GM19328 (cell line): ENCODE results near the gene NCAM2.

Experiments used
- ATAC-seq: cut with Tn5 transposase; IDR thresholded peaks from one replicate; pipeline ENCODE4 v1.9.1; 2021; ENCODE audit warnings: mild to moderate bottlenecking, moderate library complexity; ENCODE audit not compliant: unreplicated experiment

Gene NCAM2

DNA sequence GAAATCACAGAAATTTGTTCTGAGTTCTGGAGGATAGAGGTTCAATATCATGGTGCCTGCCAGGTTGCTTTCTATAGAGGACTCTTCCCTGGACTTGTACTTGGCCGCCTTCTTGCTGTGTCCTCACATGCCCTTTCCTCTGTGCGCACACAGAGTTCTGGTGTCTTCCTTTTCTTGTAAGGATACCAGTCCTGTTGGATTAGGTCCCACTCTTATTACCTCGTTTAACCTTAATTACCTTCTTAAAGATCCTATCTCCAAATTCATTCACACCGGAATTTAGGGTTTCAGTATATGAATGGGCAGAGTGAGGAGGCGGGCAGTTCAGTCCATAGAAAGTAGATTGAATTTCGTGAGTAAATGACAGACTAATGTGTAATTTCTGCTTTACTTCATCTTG is 413.9 kb downstream of the NCAM2 start:
- no peak for ATAC-seq

DNA sequence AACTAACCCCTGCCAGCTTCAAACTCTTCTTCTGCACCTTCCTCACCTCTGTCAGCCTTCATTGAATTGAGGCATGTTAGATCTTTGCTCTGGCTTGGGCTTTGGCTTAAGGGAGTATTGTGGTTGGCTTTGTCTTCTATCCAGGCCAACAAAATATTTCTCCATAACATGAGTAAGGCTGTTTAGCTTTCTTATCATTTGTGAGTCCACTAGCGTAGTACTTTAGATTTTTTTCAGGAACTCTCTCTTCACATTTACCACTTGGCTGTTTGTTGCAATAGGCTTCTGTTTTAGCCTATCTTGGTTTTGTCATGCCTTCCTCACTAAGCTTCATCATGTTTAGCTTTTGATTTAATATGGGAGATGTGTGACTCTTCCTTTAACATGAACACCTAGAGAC is 417.5 kb downstream of the NCAM2 start:
- ATAC-seq: no peak

- no peak for ATAC-seq
These were observed 436.7 kb downstream of the NCAM2 start for GRCh38 chr21:21434944-21435343.

GRCh38 chr21:21436012-21436534 is 437.9 kb downstream of the NCAM2 start:
- no peak for ATAC-seq

GRCh38 chr21:21439761-21440160 is 441.6 kb downstream of the NCAM2 start:
- no peak for ATAC-seq

DNA sequence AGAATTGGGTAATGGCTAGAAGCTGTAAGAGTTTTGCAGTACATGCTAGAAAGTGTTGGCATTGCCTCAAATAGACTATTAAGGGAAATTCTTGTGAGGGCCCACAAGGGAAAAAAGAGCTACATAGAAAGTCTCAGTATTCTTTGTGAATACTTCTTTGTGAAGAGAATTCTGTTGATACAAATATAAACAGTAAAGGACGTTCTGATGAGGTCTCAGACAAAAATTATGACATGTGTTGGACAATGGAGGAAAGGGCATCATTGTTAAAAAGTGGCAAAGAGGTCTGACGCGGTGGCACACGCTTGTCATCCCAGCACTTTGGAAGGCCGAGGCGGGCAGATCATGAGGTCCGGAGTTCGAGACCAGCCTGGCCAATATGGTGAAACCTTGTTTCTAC is 458.9 kb downstream of the NCAM2 start:
- ATAC-seq: no peak

- ATAC-seq: no peak
These were observed 460.0 kb downstream of the NCAM2 start for GRCh38 chr21:21458124-21458631.

DNA sequence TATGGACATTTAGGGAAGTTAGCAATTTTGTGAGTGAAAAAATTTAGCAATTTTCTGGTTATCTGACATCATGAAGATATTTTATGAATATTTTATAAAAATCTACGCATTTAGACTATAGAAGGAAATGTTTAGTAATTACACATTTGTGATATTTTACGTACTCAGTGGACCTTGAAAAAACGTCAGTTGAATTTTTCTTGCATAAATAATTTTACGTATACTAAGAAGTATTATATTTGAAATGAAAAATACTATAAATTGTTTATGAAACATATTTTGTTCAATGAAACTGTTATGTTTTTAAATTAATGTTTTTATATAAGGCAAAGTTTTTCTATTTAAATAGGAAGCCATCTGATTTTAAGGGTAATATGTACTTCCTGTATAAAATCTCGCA is 462.8 kb downstream of the NCAM2 start:
- no peak for ATAC-seq

GRCh38 chr21:21463456-21463855 is 465.2 kb downstream of the NCAM2 start:
- ATAC-seq: no peak

DNA sequence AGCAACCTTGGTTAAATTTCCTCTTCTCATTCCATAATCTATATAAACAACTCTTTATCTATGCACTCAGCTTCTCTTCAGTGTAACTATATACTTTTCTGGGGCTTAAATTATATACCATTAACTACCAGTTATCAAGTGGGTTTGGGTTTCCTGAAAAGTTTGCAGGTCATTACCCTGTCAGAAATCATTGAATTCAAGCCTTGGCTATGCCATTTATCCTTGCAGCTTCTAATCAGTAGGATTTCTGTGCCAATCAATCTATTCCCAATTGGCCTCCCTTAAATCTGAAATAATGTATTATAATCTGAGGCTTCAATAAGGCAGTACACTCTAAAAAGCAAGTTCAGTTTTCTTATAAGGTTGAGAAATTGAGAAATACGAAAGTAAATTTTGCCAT is 466.5 kb downstream of the NCAM2 start:
- ATAC-seq: no peak

- no peak for ATAC-seq
These were observed 468.5 kb downstream of the NCAM2 start for GRCh38 chr21:21466752-21467151.

GRCh38 chr21:21468003-21468402 is 469.8 kb downstream of the NCAM2 start:
- no peak for ATAC-seq

- ATAC-seq: no peak
These were observed 483.0 kb downstream of the NCAM2 start for GRCh38 chr21:21481239-21481638.

DNA sequence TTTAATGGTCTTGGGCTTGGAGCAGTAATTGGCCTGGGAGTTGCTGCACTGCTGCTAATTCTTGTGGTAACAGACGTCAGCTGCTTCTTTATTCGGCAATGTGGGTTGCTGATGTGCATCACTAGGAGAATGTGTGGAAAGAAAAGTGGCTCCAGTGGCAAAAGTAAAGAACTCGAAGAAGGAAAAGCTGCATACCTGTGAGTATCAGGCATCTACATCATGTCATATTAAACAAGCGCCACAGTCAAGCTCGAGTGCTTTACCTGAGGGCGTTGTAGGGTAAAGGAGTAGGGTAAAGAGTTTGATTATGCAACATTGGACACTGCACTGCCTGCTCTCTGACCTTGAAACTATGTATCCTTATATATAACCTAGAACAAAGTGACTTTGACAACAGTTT is 510.6 kb downstream of the NCAM2 start:
- no peak for ATAC-seq

- ATAC-seq: no peak
These were observed 532.5 kb downstream of the NCAM2 start for GRCh38 chr21:21530680-21531079.

DNA sequence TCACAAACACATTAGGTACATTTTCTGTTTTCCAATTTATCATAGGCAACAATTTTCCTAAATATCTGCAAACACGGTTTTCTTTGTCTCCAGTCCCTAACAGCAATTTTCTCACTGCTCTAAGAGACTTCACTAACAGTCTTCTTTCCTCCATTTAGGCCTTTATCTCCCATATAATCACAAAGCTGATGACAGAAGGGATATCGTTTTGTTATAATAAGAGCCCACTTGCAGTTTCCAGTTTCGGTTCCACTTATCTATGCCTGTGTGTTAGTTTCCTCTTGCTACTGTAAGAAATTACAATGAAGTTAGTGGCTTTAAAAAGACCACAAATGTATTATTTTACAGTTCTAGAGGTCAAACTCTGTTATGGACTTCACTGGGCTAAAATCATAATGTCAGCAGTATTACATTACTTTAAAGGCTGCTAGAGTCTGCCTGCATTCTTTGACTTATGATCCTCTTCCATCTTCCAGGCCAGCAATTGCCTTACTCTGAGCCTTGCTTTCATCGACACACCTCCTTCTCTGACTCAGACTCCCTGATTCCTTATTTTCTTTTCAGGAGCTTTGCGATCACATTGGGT is 549.3 kb downstream of the NCAM2 start:
- no peak for ATAC-seq

DNA sequence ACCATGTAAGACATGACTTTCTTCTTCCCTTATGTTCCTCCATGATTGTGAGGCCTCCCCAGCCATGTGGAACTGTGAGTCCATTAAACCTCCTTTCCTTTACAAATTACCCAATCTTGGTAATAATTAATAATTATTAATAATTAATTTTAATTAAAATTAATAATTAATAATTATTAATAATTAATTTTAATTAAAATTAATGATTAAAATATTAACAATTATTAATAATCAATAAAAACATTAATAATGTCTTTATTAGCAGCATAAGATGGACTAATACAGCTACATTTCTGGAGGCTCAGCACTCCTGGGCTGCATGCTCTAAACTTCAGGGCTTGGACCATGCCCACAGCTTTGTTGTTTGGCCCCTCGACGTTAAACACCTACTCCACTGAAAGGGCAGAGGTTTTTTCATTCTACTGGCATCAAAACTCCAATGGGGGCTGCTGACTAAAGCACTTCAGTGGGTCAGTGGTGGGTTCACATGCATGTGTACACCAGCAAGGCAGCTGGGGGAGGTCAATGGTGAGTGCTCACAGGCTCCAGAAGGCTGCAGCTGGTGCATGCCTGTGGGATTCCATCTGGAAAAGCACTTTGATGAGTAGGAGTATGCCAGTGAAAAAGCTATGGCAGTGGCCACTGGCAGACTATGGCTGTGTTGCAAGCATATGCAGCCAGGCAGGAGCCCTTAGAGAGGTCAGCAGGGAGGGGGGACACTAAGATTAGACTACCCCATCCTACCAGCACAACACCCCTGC is 561.3 kb downstream of the NCAM2 start:
- ATAC-seq: no peak
